HCT116 (cell line): ENCODE results near the gene CDC14B. TPM values are rescaled to one million over a fixed set of nuclear protein-coding genes. Genes with fewer than 3 reads are reported as not detected.

ENCODE experiments used
- ATAC-seq: fragments of 200-7000 bp; cut with Tn5 transposase; 2 replicates; pipeline ENCODE4 v1.9.1; 2020; ENCODE audit warnings: mild to moderate bottlenecking, moderate library complexity
- BruUV-seq: library from RNA; stranded (reverse); fragments of 400-500 nt; replicated peaks from 2 replicates; lab custom pipeline; 2021; lab: Mats Ljungman, UMichigan
- CTCF ChIA-PET: fragments of 300-600 bp; sonication (Branson Sonifier 250); formaldehyde crosslinking; loops from one replicate; lab custom pipeline; 2021; ENCODE audit warnings: antibody characterized with exemption; lab: Charles Lee
- POLR2A ChIA-PET: fragments of 300-600, 350-600 bp; sonication (Branson Sonifier 250); formaldehyde crosslinking; loops from one replicate; lab custom pipeline; 2021; ENCODE audit warnings: antibody characterized with exemption; lab: Charles Lee
- RAD21 ChIA-PET, 2 experiments: fragments of 300-600 bp; sonication (Branson Sonifier 250); formaldehyde crosslinking; loops; one replicate each; lab custom pipeline; 2023; ENCODE audit warnings: low total read pairs in 2 of 2; ENCODE audit not compliant: uncharacterized antibody in 2 of 2, unreplicated experiment in 2 of 2, low non-redundant PET in 1 of 2; lab: Charles Lee
- DNase-seq: peaks from one replicate; pipeline ENCODE4 v3.0.0-alpha.2; 2010; ENCODE audit warnings: low read depth, low spot score
- H2AFZ ChIP-seq: fragments of 200-600 bp; shearing (Covaris generic), sonication (generic); 2 replicates; pipeline ENCODE4 v1.6.1; 2017; ENCODE audit warnings: low read depth, mixed run types, mixed read lengths, antibody characterized with exemption, low read length; ENCODE audit not compliant: poor library complexity, severe bottlenecking
- H3K27ac ChIP-seq: 2 replicates; pipeline ENCODE4 v1.5.1; 2012; ENCODE audit warnings: low read depth, low read length
- H3K27me3 ChIP-seq: fragments of 200-600 bp; sonication (generic); 2 replicates; pipeline ENCODE4 v1.6.1; 2016; ENCODE audit warnings: mixed run types, low read length, mixed read lengths; ENCODE audit not compliant: insufficient read depth
- H3K36me3 ChIP-seq, 2 experiments: fragments of 200-500 bp in 1 of 2; fragments of 200-600 bp in 1 of 2; sonication (Bioruptor generic) in 1 of 2; sonication (generic) in 1 of 2; 2 replicates each; pipeline versions ENCODE4 v1.5.1 to v1.6.1; 2014 to 2016; ENCODE audit warnings: low read length in 2 of 2, inconsistent platforms in 1 of 2, mixed read lengths in 1 of 2, mixed run types in 1 of 2; ENCODE audit not compliant: insufficient read depth in 2 of 2, control insufficient read depth in 1 of 2
- H3K4me1 ChIP-seq, 2 experiments: fragments of 200-600 bp in 1 of 2; sonication (generic) in 1 of 2; 2 replicates each; pipeline versions ENCODE4 v1.5.1 to v1.6.1; 2012 to 2017; ENCODE audit warnings: low read length in 2 of 2, inconsistent platforms in 1 of 2, mild to moderate bottlenecking in 1 of 2, mixed read lengths in 1 of 2, mixed run types in 1 of 2, moderate library complexity in 1 of 2; ENCODE audit not compliant: insufficient read depth in 2 of 2, control insufficient read depth in 1 of 2
- H3K4me2 ChIP-seq: fragments of 200-600 bp; sonication (generic); 2 replicates; pipeline ENCODE4 v1.6.1; 2017; ENCODE audit warnings: mixed run types, low read length, mixed read lengths
- H3K4me3 ChIP-seq, 2 experiments: fragments of 200-600 bp in 1 of 2; sonication (generic) in 1 of 2; replicated peaks in 1 of 2; 2 replicates each; pipeline ENCODE4 v1.5.1; 2011 to 2016; ENCODE audit warnings: low read length in 2 of 2, control low read depth in 1 of 2, low read depth in 1 of 2, mild to moderate bottlenecking in 1 of 2, mixed read lengths in 1 of 2, mixed run types in 1 of 2
- H3K79me2 ChIP-seq: fragments of 200-600 bp; sonication (generic); 2 replicates; pipeline ENCODE4 v1.6.1; 2017; ENCODE audit warnings: mild to moderate bottlenecking, mixed run types, low read length, moderate library complexity, mixed read lengths; ENCODE audit not compliant: insufficient read depth
- H3K9ac ChIP-seq: fragments of 200-600 bp; sonication (generic); 2 replicates; pipeline ENCODE4 v1.6.1; 2016; ENCODE audit warnings: low read length, mixed read lengths
- H3K9me2 ChIP-seq: fragments of 200-600 bp; sonication (generic), shearing (Covaris generic); 2 replicates; pipeline ENCODE4 v1.6.1; 2017; ENCODE audit warnings: mixed run types, mild to moderate bottlenecking, moderate library complexity; ENCODE audit not compliant: insufficient read depth
- H3K9me3 ChIP-seq, 2 experiments: fragments of 200-500 bp in 1 of 2; fragments of 200-600 bp in 1 of 2; sonication (Bioruptor generic) in 1 of 2; sonication (generic) in 1 of 2; 2 replicates each; pipeline ENCODE4 v1.6.1; 2014 to 2017; ENCODE audit warnings: low read length in 2 of 2, mixed read lengths in 2 of 2, inconsistent platforms in 1 of 2, low read depth in 1 of 2, mild to moderate bottlenecking in 1 of 2, mixed run types in 1 of 2, moderate library complexity in 1 of 2; ENCODE audit not compliant: control insufficient read depth in 1 of 2, insufficient read depth in 1 of 2
- H4K20me1 ChIP-seq: fragments of 200-600 bp; sonication (generic), shearing (Covaris generic); 2 replicates; pipeline ENCODE4 v1.6.1; 2017; ENCODE audit warnings: mixed run types, mild to moderate bottlenecking, moderate library complexity; ENCODE audit not compliant: insufficient read depth
- CEBPB ChIP-seq: IDR thresholded peaks from 2 replicates; pipeline ENCODE4 v1.6.1; 2012; ENCODE audit warnings: low read depth
- EGR1 ChIP-seq: IDR thresholded peaks from 2 replicates; pipeline ENCODE4 v1.6.1; 2012; ENCODE audit warnings: low read depth
- ELF1 ChIP-seq: IDR thresholded peaks from 2 replicates; pipeline ENCODE4 v1.6.1; 2012; ENCODE audit warnings: low read depth, borderline replicate concordance
- JUND ChIP-seq: IDR thresholded peaks from 2 replicates; pipeline ENCODE4 v1.6.1; 2012
- POLR2AphosphoS5 ChIP-seq: IDR thresholded peaks from 2 replicates; pipeline ENCODE4 v1.6.1; 2011; ENCODE audit warnings: mild to moderate bottlenecking, low read depth, low read length, moderate library complexity
- TCF7L2 ChIP-seq: IDR thresholded peaks from 2 replicates; pipeline ENCODE4 v1.7.0; 2011; ENCODE audit warnings: borderline replicate concordance, inconsistent platforms; ENCODE audit not compliant: insufficient read depth, insufficient read length; ENCODE audit errors: extremely low read depth
- YY1 ChIP-seq: IDR thresholded peaks from 2 replicates; pipeline ENCODE4 v1.6.1; 2011; ENCODE audit warnings: low read length, low read depth, moderate library complexity, mild to moderate bottlenecking; ENCODE audit not compliant: insufficient replicate concordance; ENCODE audit errors: extremely low read depth
- intact Hi-C: fragments of 100-400 bp; cut with micrococcal nuclease; formaldehyde crosslinking; loops from 2 replicates; pipeline ENCODE4 v1.10.0; 2022
- total RNA-seq: library from RNA; stranded (reverse); gene quantifications from one replicate; pipeline ENCODE4 v1.2.1, GENCODE V29; 2021; ENCODE audit not compliant: unreplicated experiment
- TF ChIP-seq, protein P1 (sequence below): IDR thresholded peaks from 2 replicates; pipeline ENCODE4 v1.6.1; 2011; ENCODE audit warnings: mild to moderate bottlenecking, low read length, moderate library complexity; ENCODE audit not compliant: insufficient replicate concordance; ENCODE audit errors: extremely low read depth
- TF ChIP-seq, protein P2 (sequence below), 3 experiments: fragments of 200-600 bp in 1 of 3; sonication (generic) in 1 of 3; IDR thresholded peaks in 2 of 3; conservative IDR thresholded peaks in 1 of 3; 2 replicates each; pipeline ENCODE4 v1.5.1; 2012 to 2017; ENCODE audit warnings: low read depth in 2 of 3, low read length in 2 of 3, antibody characterized with exemption in 1 of 3, borderline replicate concordance in 1 of 3, control low read depth in 1 of 3, mild to moderate bottlenecking in 1 of 3, mixed read lengths in 1 of 3, mixed run types in 1 of 3, moderate library complexity in 1 of 3; ENCODE audit not compliant: insufficient read depth in 1 of 3
- TF ChIP-seq, protein P3 (sequence below): IDR thresholded peaks from 2 replicates; pipeline ENCODE4 v1.6.1; 2012; ENCODE audit warnings: low read depth

The CDC14B gene
- total RNA-seq, 1 experiment from 2014 or later: 21.6 TPM

DNA sequence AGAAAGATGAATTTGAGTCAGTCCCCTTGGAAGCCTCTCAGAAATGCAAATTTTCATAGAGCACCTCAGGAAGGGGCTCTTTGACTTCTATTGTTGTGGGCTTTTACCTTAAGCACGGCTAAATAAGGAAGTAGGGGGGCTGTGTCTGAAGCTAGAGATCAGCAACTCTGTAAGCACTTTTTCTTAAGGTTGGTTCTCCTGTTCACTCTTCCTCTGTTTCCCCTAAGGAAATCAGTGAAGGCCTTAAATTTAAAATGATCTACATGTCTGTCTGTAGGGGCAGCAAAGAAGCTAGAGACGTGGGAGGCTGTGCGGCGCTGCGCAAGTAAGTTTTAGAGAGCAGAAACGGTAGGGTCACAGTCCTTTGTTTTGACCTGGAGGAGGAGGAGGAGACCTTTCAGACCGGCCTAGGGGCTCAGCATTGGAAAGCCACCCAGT, 1.2 kb upstream of the CDC14B start:
- no peaks in the 10 kb centered on the region for H4K20me1 ChIP-seq
- TF ChIP-seq TCF7L2: no peak
- no peak for TF ChIP-seq CEBPB
- TF ChIP-seq, protein P1, sequence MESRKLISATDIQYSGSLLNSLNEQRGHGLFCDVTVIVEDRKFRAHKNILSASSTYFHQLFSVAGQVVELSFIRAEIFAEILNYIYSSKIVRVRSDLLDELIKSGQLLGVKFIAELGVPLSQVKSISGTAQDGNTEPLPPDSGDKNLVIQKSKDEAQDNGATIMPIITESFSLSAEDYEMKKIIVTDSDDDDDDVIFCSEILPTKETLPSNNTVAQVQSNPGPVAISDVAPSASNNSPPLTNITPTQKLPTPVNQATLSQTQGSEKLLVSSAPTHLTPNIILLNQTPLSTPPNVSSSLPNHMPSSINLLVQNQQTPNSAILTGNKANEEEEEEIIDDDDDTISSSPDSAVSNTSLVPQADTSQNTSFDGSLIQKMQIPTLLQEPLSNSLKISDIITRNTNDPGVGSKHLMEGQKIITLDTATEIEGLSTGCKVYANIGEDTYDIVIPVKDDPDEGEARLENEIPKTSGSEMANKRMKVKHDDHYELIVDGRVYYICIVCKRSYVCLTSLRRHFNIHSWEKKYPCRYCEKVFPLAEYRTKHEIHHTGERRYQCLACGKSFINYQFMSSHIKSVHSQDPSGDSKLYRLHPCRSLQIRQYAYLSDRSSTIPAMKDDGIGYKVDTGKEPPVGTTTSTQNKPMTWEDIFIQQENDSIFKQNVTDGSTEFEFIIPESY: no peak
- no peak for TF ChIP-seq YY1
- TF ChIP-seq ELF1: no peak
- no peaks in the 10 kb centered on the region for H3K9me2 ChIP-seq
- H3K27ac ChIP-seq: no peak overlapping the region
- DNase-seq (no peak), ATAC-seq (no peak)
- H3K4me3 ChIP-seq: no peak overlapping the region
- no peaks in the 10 kb centered on the region for H3K36me3 ChIP-seq
- ChIA-PET CTCF (no interaction called here), POLR2A (no interaction called here), RAD21 (no interaction called here)
- H3K9me3 ChIP-seq: no peaks in the 10 kb centered on the region
- H3K9ac ChIP-seq: no peak overlapping the region
- intact Hi-C loops: no loop called here
- H2AFZ ChIP-seq: peak overlapping the region; percentile 100
- H3K27me3 ChIP-seq: no peaks in the 10 kb centered on the region
- no TSS peak for BruUV-seq
- peaks cover 11 to 24% of the 10 kb centered on the region in 2 experiments; a peak in 3 of 4 replicates for H3K4me1 ChIP-seq
- H3K4me2 ChIP-seq: 0 out of 2 replicates have a peak overlapping the region, but pooled peaks have one; percentile 82
- peaks cover 30% of the 10 kb centered on the region for H3K79me2 ChIP-seq

DNA sequence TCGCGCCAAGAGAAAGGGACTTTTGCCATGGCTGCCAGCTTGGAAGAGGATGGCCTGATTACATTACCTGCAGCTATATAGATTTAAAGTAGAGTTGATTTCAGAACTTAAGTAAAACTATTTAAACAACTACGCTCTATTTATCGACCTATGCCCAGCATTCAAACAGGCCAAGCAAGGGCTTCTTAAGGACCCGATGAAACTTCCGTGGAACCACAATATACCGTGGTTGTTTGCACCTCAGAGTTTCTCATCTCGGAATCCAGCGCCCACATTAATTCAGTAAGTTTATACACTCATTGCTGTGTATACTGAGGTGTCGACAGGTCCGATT, 505 bp upstream of the CDC14B start:
- H3K4me1 ChIP-seq: peaks cover 11 to 24% of the 10 kb centered on the region in 2 experiments; a peak in 3 of 4 replicates
- H2AFZ ChIP-seq: peak overlapping the region; percentile 100
- peak overlapping the region; percentile 73; the same call in 1 of the 2 replicates for H3K27ac ChIP-seq
- peak overlapping the region; percentile 54 for H3K9ac ChIP-seq
- DNase-seq (no peak), ATAC-seq (no peak)
- TF ChIP-seq, protein P2, sequence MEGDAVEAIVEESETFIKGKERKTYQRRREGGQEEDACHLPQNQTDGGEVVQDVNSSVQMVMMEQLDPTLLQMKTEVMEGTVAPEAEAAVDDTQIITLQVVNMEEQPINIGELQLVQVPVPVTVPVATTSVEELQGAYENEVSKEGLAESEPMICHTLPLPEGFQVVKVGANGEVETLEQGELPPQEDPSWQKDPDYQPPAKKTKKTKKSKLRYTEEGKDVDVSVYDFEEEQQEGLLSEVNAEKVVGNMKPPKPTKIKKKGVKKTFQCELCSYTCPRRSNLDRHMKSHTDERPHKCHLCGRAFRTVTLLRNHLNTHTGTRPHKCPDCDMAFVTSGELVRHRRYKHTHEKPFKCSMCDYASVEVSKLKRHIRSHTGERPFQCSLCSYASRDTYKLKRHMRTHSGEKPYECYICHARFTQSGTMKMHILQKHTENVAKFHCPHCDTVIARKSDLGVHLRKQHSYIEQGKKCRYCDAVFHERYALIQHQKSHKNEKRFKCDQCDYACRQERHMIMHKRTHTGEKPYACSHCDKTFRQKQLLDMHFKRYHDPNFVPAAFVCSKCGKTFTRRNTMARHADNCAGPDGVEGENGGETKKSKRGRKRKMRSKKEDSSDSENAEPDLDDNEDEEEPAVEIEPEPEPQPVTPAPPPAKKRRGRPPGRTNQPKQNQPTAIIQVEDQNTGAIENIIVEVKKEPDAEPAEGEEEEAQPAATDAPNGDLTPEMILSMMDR (IDR thresholded peaks at IDR 0.05 in 2 of 3, conservative IDR thresholded peaks at IDR 0.05 in 1 of 3; ENCODE audit: borderline replicate concordance in 1 of 3, insufficient read depth in 1 of 3, low read depth in 2 of 3, low read length in 2 of 3): no peak
- no peak for TF ChIP-seq POLR2AphosphoS5
- no peak for TF ChIP-seq EGR1
- 0 out of 2 replicates have a peak, but pooled peaks have one; percentile 1 for TF ChIP-seq JUND
- TF ChIP-seq, protein P3, sequence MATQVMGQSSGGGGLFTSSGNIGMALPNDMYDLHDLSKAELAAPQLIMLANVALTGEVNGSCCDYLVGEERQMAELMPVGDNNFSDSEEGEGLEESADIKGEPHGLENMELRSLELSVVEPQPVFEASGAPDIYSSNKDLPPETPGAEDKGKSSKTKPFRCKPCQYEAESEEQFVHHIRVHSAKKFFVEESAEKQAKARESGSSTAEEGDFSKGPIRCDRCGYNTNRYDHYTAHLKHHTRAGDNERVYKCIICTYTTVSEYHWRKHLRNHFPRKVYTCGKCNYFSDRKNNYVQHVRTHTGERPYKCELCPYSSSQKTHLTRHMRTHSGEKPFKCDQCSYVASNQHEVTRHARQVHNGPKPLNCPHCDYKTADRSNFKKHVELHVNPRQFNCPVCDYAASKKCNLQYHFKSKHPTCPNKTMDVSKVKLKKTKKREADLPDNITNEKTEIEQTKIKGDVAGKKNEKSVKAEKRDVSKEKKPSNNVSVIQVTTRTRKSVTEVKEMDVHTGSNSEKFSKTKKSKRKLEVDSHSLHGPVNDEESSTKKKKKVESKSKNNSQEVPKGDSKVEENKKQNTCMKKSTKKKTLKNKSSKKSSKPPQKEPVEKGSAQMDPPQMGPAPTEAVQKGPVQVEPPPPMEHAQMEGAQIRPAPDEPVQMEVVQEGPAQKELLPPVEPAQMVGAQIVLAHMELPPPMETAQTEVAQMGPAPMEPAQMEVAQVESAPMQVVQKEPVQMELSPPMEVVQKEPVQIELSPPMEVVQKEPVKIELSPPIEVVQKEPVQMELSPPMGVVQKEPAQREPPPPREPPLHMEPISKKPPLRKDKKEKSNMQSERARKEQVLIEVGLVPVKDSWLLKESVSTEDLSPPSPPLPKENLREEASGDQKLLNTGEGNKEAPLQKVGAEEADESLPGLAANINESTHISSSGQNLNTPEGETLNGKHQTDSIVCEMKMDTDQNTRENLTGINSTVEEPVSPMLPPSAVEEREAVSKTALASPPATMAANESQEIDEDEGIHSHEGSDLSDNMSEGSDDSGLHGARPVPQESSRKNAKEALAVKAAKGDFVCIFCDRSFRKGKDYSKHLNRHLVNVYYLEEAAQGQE: no peak
- TSS peak; percentile 56 for BruUV-seq
- intact Hi-C loops: no loop called here
- no peaks in the 10 kb centered on the region for H3K9me2 ChIP-seq
- POLR2A ChIA-PET: no interaction called here
- H3K4me3 ChIP-seq: peak overlapping the region; percentile 57
- H3K9me3 ChIP-seq: no peaks in the 10 kb centered on the region
- H3K79me2 ChIP-seq: peaks cover 37% of the 10 kb centered on the region
- CTCF ChIA-PET: no interaction called here
- no peaks in the 10 kb centered on the region for H3K27me3 ChIP-seq
- no peaks in the 10 kb centered on the region for H3K36me3 ChIP-seq
- peak overlapping the region; percentile 82 for H3K4me2 ChIP-seq
- RAD21 ChIA-PET: no interaction called here
- no peaks in the 10 kb centered on the region for H4K20me1 ChIP-seq
